Measurements from ENCODE around the gene ZBTB6.

ZBTB6 gene

GRCh38 chr9:122904823-122905710, 8.1 kb downstream of the ZBTB6 start, which contains the start of gene RC3H2 (continued):
- TF ChIP-seq ZNF292 (tag by site-specific recombination; IDR thresholded peaks at IDR 0.05; ENCODE audit: borderline replicate concordance, low read depth) (no peak), INSM2 (tag by site-specific recombination; IDR thresholded peaks at IDR 0.05) (no peak), ZBTB48 (tag by site-specific recombination; IDR thresholded peaks at IDR 0.05) (peak; percentile 57; the same call in 1 of the 2 replicates), ZBTB20 (tag by site-specific recombination; IDR thresholded peaks at IDR 0.05) (peak; percentile 87), ZNF18 (tag by site-specific recombination; IDR thresholded peaks at IDR 0.05) (no peak), KLF16 (tag by site-specific recombination; IDR thresholded peaks at IDR 0.05) (peak; percentile 91), ZNF121 (tag by site-specific recombination; IDR thresholded peaks at IDR 0.05) (no peak), ZFHX2 (tag by site-specific recombination; conservative IDR thresholded peaks at IDR 0.05) (peak; percentile 98), ZNF561 (tag by site-specific recombination; IDR thresholded peaks at IDR 0.05; ENCODE audit: borderline replicate concordance) (peak; percentile 62; the same call in 1 of the 2 replicates), ZNF280C (tag by site-specific recombination; IDR thresholded peaks at IDR 0.05) (no peak), ZNF768 (tag by site-specific recombination; IDR thresholded peaks at IDR 0.05) (no peak), TRIM28 (IDR thresholded peaks at IDR 0.05; ENCODE audit: borderline replicate concordance, low read length) (no peak), KLF8 (tag by site-specific recombination; IDR thresholded peaks at IDR 0.05) (peak; percentile 83), ELK4 (IDR thresholded peaks at IDR 0.05; ENCODE audit: borderline replicate concordance, low read depth, low read length) (no peak), PRDM4 (tag by site-specific recombination; IDR thresholded peaks at IDR 0.05) (no peak), ZNF146 (tag by site-specific recombination; IDR thresholded peaks at IDR 0.05) (no peak), ZNF37A (tag by site-specific recombination; IDR thresholded peaks at IDR 0.05) (no peak), YY2 (tag by site-specific recombination; IDR thresholded peaks at IDR 0.05) (no peak), ZNF843 (tag by site-specific recombination; IDR thresholded peaks at IDR 0.05) (no peak), GLIS2 (tag by site-specific recombination; IDR thresholded peaks at IDR 0.05) (no peak; the same call in 1 of the 2 replicates), KLF1 (tag by site-specific recombination; IDR thresholded peaks at IDR 0.05) (peak; percentile 44; the same call in 1 of the 2 replicates), ZFP37 (tag by site-specific recombination; IDR thresholded peaks at IDR 0.05) (0 out of 2 replicates have a peak, but pooled peaks have one; percentile 42), ZNF645 (tag by site-specific recombination; IDR thresholded peaks at IDR 0.05) (no peak), ZNF792 (tag by site-specific recombination; IDR thresholded peaks at IDR 0.05) (no peak), ZNF660 (tag by site-specific recombination; IDR thresholded peaks at IDR 0.05) (0 out of 2 replicates have a peak, but pooled peaks have one; percentile 12), PBX3 (CRISPR knock-in tag; IDR thresholded peaks at IDR 0.05) (no peak)

All from HEK293 (cell line).